ENCODE results near the gene LIPC.

LIPC gene

DNA sequence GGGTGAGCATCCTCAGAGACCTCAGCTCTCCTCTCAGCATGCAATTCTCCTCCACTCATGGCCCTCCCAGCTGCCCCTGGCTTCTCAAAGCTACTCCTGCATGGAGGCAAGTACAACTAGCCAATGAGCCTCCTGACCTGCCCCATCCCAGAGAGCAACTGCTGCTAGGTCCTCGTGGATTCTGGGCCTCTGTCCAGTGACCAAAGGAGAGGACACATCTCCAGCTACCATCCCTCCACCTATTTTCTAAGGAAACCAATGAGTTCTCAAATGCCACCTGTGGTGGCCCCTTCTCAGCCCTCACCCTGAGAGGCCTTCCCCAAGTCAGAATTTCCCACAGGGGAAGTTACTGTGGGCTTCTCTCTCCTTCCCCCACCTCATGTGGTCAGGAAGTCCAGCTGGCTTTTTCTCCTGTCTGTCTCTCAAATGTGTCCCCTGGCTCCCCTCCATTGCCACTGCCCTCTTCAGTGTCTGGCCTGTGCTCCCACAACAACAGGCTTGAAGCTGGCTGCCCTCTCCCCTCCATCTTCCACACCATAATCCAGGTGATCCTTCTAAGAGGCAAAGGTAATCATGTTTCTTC is 43.0 kb downstream of the LIPC start:
- no peak for DNase-seq
- TF ChIP-seq GATA1 (IDR thresholded peaks at IDR 0.05; ENCODE audit: low read depth, low read length), result no peak
- TF ChIP-seq POLR2A (IDR thresholded peaks at IDR 0.05; ENCODE audit: low read length), result no peak

DNA sequence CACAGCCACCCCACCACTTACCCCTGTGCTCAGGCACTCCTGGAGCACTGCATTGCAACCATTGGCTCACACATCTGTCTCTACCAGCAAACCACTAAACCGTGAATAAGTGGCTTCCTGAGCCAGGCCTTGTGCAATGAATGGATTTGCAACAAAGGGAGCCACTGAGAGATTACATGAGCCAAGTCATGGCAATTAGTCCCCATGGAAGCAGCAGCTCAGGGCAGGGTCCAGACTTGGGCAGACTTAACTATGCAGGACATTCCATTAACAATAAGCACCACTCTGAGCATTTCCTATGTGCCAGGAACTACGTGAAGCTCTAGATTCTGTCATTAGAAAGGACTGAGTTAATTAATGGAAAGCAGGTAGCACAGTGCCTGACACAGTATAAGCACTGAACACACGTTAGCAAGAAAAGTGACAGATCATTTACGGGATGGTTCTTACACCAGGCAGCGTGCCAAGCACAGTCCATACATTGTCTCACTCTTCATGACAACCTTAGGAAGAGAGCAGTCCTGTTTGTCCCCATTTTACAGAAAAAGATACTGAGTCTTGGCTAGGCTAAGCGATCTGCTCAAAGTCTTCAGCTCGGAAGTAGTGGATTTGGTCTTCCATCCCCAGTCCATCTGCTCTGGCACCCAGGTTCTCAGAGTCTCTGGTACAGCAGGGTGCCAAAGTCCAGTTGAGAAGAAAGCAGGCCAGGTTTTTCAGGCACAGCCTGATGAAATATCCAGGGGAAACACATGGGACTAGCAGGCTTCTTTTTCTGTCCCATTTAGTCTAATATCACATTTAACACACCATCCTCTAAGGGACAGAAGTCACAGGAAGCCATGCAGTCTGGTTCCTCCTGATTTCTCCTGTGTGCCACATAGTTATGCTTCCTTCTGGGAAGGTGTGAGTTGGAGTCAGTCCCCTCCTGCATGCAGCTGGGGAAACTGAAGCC is 44.1 kb downstream of the LIPC start:
- TF ChIP-seq GATA1 (IDR thresholded peaks at IDR 0.05; ENCODE audit: low read depth, low read length) (no peak), POLR2A (IDR thresholded peaks at IDR 0.05; ENCODE audit: low read length) (no peak)
- no peak for DNase-seq

DNA sequence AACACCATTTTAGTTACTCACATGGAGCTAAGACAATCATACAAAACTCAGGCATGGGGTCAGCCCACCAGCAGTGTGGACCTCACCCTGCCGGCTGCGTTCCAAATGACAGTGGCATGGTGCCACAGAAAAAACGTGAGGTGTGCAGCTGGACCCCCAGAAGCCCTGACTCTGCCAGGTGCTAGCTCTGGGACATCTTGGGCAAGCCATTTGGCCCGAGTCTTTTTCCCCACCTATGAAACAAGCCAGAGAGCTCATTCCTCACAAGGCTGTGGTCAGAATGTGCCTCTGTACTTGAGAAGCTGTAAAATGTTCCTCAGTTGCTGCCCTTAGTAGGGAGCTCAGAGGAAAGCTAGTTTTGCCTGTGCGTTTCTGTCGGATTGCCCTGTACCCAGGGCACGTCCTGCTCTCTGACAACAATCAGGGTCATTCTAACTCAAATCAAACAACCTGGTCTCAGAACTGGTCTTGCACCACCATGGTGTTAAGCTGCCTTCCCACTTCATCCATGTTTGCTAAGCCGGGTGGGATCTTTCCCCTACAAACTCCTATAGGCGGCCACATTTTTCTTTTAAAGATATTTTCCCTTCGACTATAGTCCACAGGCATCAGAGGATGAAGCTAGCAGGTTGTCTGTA is 44.9 kb downstream of the LIPC start:
- DNase-seq, result no peak

DNA sequence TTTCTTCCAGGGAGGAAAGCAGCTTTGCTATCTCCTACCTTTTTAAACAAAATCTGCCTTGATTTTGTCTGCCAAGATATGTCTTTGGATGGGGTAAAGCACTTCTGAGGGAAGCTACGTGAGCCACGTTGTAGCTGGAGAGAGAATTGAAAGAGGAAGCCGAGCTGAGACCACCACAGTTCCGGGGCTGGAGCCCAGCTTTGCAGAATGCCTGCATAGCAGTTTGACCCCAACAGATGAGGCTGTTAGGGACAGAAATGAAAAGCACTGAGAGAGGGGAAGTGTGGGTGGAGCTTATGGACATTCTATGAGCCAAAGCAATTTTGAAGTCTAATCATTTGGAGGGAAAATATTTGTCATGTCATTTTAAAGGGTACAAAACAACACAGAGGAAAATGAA is 45.4 kb downstream of the LIPC start:
- TF ChIP-seq POLR2A (IDR thresholded peaks at IDR 0.05; ENCODE audit: low read length), result no peak
- TF ChIP-seq GATA1 (IDR thresholded peaks at IDR 0.05; ENCODE audit: low read depth, low read length), result no peak
- no peak for DNase-seq

More for the DNA sequence above, 44.9 kb downstream of the LIPC start:
- TF ChIP-seq GATA1 (IDR thresholded peaks at IDR 0.05; ENCODE audit: low read depth, low read length) (no peak), POLR2A (IDR thresholded peaks at IDR 0.05; ENCODE audit: low read length) (no peak)

DNA sequence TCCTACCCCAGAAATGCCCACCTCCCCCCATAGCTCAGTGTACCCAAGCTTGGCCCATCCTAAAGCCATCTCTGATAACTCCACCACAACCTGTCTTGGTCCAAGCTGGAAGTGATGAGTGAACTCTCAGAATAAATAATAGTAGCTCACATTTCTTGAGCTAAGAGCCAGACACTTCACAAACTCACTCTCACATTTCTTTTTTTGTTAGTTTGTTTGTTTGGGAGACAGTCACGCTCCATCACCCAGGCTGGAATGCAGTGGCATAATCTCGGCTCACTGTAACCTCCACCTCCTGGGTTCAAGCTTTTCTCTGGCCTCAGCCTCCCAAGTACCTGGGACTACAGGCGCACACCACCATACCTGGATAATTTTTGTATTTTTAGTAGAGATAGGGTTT is 46.2 kb downstream of the LIPC start:
- no peak for DNase-seq
- no peak for TF ChIP-seq GATA1 (IDR thresholded peaks at IDR 0.05; ENCODE audit: low read depth, low read length)
- no peak for TF ChIP-seq POLR2A (IDR thresholded peaks at IDR 0.05; ENCODE audit: low read length)

DNA sequence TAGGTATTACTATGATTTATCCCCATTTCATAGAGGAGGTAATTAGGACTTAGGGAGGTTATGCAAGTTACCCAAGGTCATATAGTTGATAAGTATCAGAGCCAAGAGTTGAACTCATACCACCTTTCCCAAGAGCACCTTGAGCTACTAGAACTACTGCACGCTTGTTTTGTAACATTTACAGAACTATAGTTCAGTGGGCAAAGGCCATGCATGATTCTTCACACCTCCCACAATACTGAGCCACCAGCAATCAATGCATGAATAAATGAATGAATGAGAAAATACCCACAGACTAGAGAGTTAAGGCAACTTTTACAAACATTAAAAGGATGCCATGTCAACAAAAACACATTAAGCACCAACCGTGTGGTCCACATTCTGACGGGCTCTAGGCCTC is 46.8 kb downstream of the LIPC start:
- TF ChIP-seq POLR2A (IDR thresholded peaks at IDR 0.05; ENCODE audit: low read length) (no peak), GATA1 (IDR thresholded peaks at IDR 0.05; ENCODE audit: low read depth, low read length) (no peak)
- no peak for DNase-seq

DNA sequence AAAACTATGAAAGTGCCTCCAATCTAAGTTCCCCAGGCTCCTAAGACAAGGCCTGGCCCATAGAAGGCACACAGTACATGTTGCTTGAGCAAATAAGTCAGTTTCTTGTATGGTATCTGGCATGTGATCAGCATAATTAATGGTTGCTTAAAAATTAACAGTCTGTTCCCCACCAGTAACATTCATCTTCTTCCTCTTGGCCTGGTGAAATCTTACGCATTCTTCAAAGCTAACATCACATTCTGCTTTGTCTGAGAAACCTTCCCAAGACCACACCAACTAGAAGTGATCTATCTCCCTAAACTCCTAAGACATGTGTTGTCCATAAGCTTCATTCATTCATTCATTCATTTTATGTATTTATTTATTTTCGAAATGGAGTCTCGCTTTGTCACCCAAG is 48.1 kb downstream of the LIPC start:
- DNase-seq, result no peak
- no peak for TF ChIP-seq POLR2A (IDR thresholded peaks at IDR 0.05; ENCODE audit: low read length)
- TF ChIP-seq GATA1 (IDR thresholded peaks at IDR 0.05; ENCODE audit: low read depth, low read length), result no peak

DNA sequence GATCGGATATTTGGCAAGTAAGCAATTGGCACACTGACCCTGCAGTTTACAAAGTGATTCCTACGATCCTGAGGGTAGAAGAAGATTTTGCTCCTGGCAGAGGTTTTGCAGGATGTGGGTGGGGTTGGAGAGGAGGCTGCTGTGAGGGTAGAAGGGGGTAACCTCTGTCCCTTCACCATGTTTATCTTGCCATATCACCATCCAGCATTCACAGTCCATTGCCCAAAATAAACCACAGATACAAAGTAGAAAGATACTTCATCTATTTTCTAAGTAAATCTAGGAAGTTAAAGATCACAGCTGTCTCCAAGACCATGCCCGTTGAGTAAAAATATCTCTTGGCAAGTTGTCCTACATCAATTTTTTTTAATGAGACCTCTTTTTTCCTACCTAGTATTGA is 51.6 kb downstream of the LIPC start:
- DNase-seq, result no peak
- TF ChIP-seq POLR2A (IDR thresholded peaks at IDR 0.05; ENCODE audit: low read length) (no peak), GATA1 (IDR thresholded peaks at IDR 0.05; ENCODE audit: low read depth, low read length) (no peak)

DNA sequence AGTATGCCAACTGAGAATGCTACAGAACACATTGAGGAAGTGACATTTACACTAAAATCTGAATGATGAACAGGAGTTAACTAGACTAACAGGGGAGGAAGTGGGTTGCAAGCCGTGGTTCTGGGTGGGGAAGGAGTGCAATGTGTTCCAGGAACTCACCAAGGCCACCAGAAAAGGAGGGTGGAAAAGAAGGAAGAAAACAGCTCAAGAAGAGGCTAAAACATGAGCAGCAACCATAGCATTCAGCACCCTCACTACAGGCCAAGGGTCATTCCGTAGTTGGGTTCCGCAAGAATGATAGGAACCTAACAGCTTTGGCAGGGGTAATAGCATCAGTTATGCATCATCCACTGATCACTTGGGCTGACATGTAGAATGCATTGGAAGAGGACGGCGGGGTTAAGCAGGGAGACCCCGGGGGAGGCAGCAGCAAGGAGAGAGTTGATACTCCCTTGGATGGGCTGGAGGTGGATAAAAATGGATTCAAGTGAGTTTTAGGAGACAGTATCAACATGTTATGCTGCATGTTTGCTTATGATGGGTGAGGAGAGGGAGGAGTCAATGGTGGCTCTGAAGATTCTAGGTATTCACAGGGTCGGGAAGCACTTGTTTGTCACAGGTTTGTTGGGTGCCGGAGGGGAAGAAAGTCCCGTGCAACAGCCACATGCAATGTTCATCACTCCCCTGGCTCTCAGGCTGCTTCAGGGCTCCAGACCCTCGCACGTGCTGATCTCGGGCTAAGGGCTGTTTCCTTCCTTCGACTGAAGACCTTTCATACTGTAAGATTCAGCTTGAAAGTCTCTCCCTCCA is 53.2 kb downstream of the LIPC start:
- TF ChIP-seq POLR2A (IDR thresholded peaks at IDR 0.05; ENCODE audit: low read length), result no peak
- TF ChIP-seq GATA1 (IDR thresholded peaks at IDR 0.05; ENCODE audit: low read depth, low read length), result no peak
- DNase-seq, result no peak

DNA sequence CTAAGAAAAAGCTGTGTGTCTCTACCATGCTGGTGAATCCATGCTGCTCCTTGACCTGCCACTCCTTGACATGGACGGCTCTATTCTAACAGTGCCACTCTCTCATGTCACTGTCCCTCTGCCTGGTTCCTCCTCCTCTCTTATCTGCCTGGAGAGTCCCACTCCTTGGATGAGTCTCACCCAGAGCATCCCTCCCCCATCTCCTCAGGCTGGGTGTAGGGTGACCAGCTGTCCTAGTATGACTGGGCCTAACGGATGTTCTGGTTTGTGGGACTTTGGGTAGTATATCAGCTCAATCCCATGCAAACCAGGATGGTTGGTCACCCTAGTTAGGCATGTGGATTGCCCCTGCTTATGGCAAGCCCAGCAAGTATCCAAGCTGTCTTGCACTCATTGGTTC is 54.3 kb downstream of the LIPC start:
- no peak for TF ChIP-seq POLR2A (IDR thresholded peaks at IDR 0.05; ENCODE audit: low read length)
- TF ChIP-seq GATA1 (IDR thresholded peaks at IDR 0.05; ENCODE audit: low read depth, low read length), result no peak
- DNase-seq, result no peak

DNA sequence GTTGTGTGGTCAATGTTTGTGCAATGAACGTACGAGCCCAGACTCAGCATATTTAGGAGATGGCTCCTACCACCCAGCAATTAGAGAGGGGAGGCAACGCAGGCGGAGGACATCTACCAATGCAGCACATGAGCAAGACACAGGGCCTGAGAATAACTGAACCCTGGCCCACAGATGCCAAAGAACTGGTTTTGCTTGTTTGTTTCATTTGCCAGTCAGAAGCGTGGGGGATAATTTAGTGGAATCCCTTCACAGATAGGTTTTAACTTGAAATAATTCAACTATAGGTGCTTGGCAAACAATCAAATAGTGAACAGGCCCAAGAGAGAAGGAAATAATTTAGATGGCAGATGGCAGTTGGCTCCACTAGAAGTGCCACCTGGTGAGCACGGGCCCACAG is 54.8 kb downstream of the LIPC start:
- no peak for DNase-seq
- TF ChIP-seq GATA1 (IDR thresholded peaks at IDR 0.05; ENCODE audit: low read depth, low read length) (no peak), POLR2A (IDR thresholded peaks at IDR 0.05; ENCODE audit: low read length) (no peak)

DNA sequence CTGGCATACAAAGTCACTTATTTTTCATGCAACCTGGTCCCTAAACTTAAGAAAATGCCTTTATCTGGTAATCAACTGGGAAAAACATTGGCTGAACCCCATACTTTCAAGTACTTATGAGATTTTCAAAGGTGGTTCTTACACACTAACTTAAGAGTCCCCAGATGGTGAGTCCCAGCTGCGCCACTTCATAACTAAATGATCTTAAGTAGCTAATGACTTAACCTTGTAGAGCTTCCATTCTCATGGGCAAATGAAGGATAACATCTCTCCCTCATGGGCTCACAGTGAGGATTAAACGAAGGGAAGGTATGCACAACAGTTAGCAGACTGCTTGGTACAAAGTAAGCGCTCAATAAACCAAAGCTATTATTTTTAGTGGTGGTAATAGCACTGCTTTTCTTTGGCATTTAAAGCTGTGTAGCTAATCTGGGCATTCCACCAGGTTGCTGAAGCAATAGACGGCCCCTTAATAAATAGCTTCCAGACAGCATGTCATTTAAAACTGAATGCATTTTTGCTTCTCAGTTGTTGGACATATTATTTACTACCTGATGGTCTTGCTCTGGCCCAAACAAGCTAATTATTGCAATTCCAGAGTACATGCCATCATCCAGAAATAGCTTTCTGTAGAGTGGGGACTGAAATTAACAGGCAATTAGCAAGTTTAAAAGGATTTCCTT is 55.4 kb downstream of the LIPC start:
- TF ChIP-seq GATA1 (IDR thresholded peaks at IDR 0.05; ENCODE audit: low read depth, low read length), result no peak
- TF ChIP-seq POLR2A (IDR thresholded peaks at IDR 0.05; ENCODE audit: low read length), result no peak
- no peak for DNase-seq

DNA sequence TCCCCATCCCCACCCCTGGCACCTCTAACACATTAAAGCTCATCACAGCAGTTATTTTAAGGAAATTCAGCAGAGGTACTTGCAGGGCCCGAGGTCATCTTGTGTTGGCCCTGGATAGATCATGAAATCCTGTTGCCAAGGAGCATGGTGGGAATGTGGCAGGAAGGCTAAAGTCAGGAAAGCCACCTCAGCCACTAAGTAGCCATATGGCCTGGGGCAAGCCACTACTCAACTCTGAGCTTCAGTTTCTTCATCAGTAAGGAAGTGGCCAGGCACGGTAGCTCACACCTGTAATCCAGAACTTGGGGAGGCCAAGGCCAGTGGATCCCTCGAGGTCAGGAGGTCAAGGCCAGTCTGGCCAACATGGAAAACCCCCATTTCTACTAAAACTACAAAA is 55.9 kb downstream of the LIPC start:
- no peak for DNase-seq
- TF ChIP-seq GATA1 (IDR thresholded peaks at IDR 0.05; ENCODE audit: low read depth, low read length), result no peak
- no peak for TF ChIP-seq POLR2A (IDR thresholded peaks at IDR 0.05; ENCODE audit: low read length)

Data from erythroblast (primary cell).